Tibial artery (tissue), 4 donors: Measurements from ENCODE around the gene ZBTB20.

Source experiments
- DNase-seq, 2 donors: peaks; one replicate each; pipeline ENCODE4 v3.0.0-alpha.2; 2019
- H3K27ac ChIP-seq, 2 donors: fragments of 200-600 bp; sonication (generic) in 1 of 2; 1 replicate in 1 of 2; 2 replicates in 1 of 2; pipeline ENCODE4 v1.5.1; 2018 to 2019; ENCODE audit warnings: mild to moderate bottlenecking in 1 of 2
- H3K27me3 ChIP-seq, 2 donors: fragments of 200-600 bp; sonication (generic) in 1 of 2; one replicate each; pipeline versions ENCODE4 v1.5.1 to v1.6.0; 2016 to 2019
- H3K36me3 ChIP-seq, 3 donors: fragments of 200-600 bp; sonication (generic) in 2 of 3; one replicate each; pipeline ENCODE4 v1.5.1; 2016 to 2019; ENCODE audit warnings: mild to moderate bottlenecking in 2 of 3
- H3K4me1 ChIP-seq, 4 donors: fragments of 200-600 bp; sonication (generic) in 2 of 4; 1 replicate in 3 of 4; 2 replicates in 1 of 4; pipeline ENCODE4 v1.5.1; 2016 to 2019
- H3K4me3 ChIP-seq, 2 donors: fragments of 200-600 bp; sonication (generic) in 1 of 2; 1 replicate in 1 of 2; 2 replicates in 1 of 2; pipeline ENCODE4 v1.5.1; 2018 to 2019; ENCODE audit warnings: mild to moderate bottlenecking in 2 of 2
- H3K9me3 ChIP-seq, 3 donors: fragments of 200-600 bp; sonication (generic) in 1 of 3; one replicate each; pipeline ENCODE4 v1.5.1; 2016 to 2019
- intact Hi-C: fragments of 100-400 bp; cut with DNase I; formaldehyde crosslinking; loops from one replicate; pipeline ENCODE4 v1.15.0; 2023; ENCODE audit warnings: low total_unique reads
- TF ChIP-seq, protein P1 (sequence below), 2 experiments: fragments of 200-600 bp in 1 of 2; fragments of 450-650 bp in 1 of 2; IDR thresholded peaks; one replicate each; pipeline ENCODE4 v1.5.1; 2017 to 2019; ENCODE audit warnings: antibody characterized with exemption in 2 of 2, mild to moderate bottlenecking in 1 of 2, moderate library complexity in 1 of 2

The ZBTB20 gene

DNA sequence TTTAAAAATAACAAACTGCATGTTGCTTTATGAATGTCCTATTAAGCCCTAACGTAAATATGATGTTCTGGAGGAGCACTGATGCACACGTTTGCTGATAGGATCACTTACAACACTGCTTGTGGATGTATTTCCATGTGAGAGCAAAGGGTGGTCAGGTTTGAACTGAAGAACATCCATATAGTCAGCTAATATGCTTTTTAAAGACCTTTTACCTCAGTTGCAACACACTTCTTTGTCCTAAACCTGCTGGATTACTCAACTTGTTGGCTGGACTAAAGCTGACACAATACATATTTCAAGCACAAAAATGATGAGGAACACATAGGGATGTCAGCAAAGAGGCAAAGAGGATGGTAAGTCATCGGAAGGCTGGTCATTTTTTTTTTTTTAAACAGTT lies 666.6 kb downstream of the ZBTB20 start:
- H3K36me3 ChIP-seq: no peaks in the 10 kb centered on the region
- intact Hi-C loops: no loop called here
- H3K9me3 ChIP-seq: no peaks in the 10 kb centered on the region
- H3K27ac ChIP-seq: no peak overlapping the region
- no peaks in the 10 kb centered on the region for H3K27me3 ChIP-seq
- TF ChIP-seq, protein P1, sequence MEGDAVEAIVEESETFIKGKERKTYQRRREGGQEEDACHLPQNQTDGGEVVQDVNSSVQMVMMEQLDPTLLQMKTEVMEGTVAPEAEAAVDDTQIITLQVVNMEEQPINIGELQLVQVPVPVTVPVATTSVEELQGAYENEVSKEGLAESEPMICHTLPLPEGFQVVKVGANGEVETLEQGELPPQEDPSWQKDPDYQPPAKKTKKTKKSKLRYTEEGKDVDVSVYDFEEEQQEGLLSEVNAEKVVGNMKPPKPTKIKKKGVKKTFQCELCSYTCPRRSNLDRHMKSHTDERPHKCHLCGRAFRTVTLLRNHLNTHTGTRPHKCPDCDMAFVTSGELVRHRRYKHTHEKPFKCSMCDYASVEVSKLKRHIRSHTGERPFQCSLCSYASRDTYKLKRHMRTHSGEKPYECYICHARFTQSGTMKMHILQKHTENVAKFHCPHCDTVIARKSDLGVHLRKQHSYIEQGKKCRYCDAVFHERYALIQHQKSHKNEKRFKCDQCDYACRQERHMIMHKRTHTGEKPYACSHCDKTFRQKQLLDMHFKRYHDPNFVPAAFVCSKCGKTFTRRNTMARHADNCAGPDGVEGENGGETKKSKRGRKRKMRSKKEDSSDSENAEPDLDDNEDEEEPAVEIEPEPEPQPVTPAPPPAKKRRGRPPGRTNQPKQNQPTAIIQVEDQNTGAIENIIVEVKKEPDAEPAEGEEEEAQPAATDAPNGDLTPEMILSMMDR (IDR thresholded peaks at IDR 0.05): no peak
- H3K4me3 ChIP-seq: no peak overlapping the region
- no peak for DNase-seq
- H3K4me1 ChIP-seq: peaks cover 0 to 46% (median 18%) of the 10 kb centered on the region in 4 donors

DNA sequence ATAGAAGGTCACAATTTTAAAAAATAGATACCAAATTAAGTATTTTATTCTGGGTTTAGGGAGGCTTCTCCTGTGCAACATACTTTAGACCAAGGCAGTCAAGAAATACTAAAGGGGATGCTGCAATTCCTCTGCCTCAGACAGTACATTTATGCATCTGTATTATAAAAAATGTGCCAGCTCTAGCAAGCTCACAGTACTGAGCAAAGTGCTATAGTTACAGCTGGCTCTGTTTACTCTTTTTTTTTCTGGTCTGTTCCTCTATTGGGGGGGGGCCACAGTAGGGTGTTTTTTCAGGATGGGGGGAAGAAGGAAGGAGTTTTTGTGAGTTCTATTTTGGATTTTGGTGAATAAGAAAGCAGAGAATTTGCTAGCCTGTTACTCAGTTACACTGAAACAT lies 668.3 kb downstream of the ZBTB20 start:
- intact Hi-C loops: no loop called here
- Histone ChIP-seq H3K9me3 (no peaks in the 10 kb centered on the region), H3K36me3 (no peaks in the 10 kb centered on the region), H3K27me3 (no peaks in the 10 kb centered on the region), H3K27ac (no peak overlapping the region), H3K4me3 (no peak overlapping the region), H3K4me1 (peaks cover 0 to 29% (median 7%) of the 10 kb centered on the region in 4 donors)
- no peak for DNase-seq
- TF ChIP-seq, protein P1 (IDR thresholded peaks at IDR 0.05): no peak

DNA sequence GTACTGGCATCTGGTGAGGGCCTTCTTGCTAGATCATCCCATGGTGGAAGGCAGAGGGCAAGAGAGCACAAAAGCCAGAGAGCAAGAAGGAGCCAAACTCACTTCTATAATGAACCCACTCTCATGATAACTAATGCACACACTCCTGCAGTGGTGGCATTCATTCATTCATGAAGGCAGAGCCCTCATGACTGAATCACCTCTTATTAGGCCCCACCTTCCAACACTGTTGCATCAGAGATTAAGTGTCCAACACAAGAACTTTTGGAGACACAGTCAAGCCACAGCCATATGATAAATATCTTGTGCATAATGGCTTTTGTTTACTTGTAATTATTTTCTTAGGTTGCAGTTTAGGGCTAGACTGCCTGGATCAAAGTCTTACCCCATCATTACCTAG lies 670.6 kb downstream of the ZBTB20 start:
- H3K27me3 ChIP-seq: no peaks in the 10 kb centered on the region
- intact Hi-C loops: no loop called here
- H3K4me1 ChIP-seq: peaks cover 0 to 23% (median 7%) of the 10 kb centered on the region in 4 donors
- H3K27ac ChIP-seq: no peak overlapping the region
- no peaks in the 10 kb centered on the region for H3K36me3 ChIP-seq
- DNase-seq: no peak
- TF ChIP-seq, protein P1 (IDR thresholded peaks at IDR 0.05): no peak
- no peak overlapping the region for H3K4me3 ChIP-seq
- H3K9me3 ChIP-seq: no peaks in the 10 kb centered on the region

DNA sequence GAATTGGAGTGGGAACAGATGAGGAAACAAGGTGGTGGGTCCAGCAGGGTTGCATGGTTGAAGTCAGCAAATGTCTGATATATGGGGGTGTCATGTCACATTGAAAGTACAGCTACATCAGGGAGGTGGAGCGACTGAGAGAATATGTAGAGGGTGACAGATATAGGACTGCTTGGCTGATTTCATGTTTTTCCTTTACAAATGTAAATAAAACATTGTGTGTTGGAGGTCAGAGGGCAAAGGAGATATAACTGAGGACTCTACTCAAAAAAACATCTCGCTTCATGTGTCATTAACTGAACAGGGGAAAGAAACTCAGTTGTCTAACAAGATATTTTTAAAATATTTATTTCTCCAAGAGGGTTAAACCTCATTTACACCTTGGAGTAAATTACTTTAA lies 675.6 kb downstream of the ZBTB20 start:
- Histone ChIP-seq H3K36me3 (no peaks in the 10 kb centered on the region), H3K4me1 (peaks cover 0 to 14% (median 4%) of the 10 kb centered on the region in 4 donors), H3K4me3 (no peak overlapping the region), H3K9me3 (no peaks in the 10 kb centered on the region), H3K27ac (no peak overlapping the region), H3K27me3 (no peaks in the 10 kb centered on the region)
- no peak for DNase-seq
- intact Hi-C loops: no loop called here
- TF ChIP-seq, protein P1 (IDR thresholded peaks at IDR 0.05): no peak

DNA sequence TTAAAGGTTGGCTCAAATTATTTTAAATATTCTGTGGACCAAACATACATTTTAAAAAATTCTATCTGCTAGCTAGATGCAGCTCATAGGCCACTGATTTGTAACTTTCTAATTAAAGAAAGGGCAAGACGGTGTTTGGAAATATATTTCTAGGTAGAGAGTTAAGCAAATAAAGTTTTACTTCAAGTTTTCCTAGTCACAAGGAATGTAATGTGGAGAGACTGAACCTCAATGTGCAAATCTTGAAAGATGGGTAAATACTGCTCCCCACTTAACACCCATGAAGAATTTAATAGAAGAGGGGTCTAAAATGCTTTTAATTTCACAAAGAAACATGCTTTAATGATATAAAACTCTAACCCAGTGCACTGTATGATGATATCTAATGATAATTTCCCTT lies 678.0 kb downstream of the ZBTB20 start:
- intact Hi-C loops: no loop called here
- DNase-seq: no peak
- H3K36me3 ChIP-seq: no peaks in the 10 kb centered on the region
- TF ChIP-seq, protein P1 (IDR thresholded peaks at IDR 0.05): no peak
- H3K4me3 ChIP-seq: no peak overlapping the region
- peaks cover 0 to 14% (median 4%) of the 10 kb centered on the region in 4 donors for H3K4me1 ChIP-seq
- no peaks in the 10 kb centered on the region for H3K9me3 ChIP-seq
- no peak overlapping the region for H3K27ac ChIP-seq
- no peaks in the 10 kb centered on the region for H3K27me3 ChIP-seq

DNA sequence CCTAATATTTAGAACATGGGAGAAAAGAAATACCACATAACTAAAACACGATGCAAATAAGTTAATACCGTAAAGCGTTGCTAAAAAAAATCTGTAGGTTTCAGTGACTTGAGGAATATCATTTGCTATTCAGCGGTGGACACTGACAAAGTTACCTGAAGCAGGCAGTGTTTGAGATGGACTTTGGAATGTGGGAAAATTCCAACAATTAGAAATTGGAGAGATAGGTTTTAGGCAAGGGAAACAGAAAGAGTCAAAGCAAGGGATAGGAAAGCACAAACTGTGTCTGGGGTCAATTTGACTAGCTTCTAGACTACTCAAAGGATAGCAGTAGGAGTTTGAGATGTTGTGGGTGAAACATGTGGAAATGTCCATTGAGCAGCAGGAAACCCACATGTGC lies 680.3 kb downstream of the ZBTB20 start:
- Histone ChIP-seq H3K36me3 (no peaks in the 10 kb centered on the region), H3K4me3 (no peak overlapping the region), H3K27ac (no peak overlapping the region), H3K4me1 (peaks cover 0 to 14% (median 4%) of the 10 kb centered on the region in 4 donors), H3K9me3 (no peaks in the 10 kb centered on the region), H3K27me3 (no peaks in the 10 kb centered on the region)
- TF ChIP-seq, protein P1 (IDR thresholded peaks at IDR 0.05): no peak
- intact Hi-C loops: no loop called here
- no peak for DNase-seq
